GM21526 (cell line): Measurements from ENCODE around the gene TSPOAP1.

ENCODE experiments used
- ATAC-seq: cut with Tn5 transposase; IDR thresholded peaks from one replicate; pipeline ENCODE4 v1.9.1; 2021; ENCODE audit warnings: moderate library complexity; ENCODE audit not compliant: unreplicated experiment, low FRiP score

Gene TSPOAP1

DNA sequence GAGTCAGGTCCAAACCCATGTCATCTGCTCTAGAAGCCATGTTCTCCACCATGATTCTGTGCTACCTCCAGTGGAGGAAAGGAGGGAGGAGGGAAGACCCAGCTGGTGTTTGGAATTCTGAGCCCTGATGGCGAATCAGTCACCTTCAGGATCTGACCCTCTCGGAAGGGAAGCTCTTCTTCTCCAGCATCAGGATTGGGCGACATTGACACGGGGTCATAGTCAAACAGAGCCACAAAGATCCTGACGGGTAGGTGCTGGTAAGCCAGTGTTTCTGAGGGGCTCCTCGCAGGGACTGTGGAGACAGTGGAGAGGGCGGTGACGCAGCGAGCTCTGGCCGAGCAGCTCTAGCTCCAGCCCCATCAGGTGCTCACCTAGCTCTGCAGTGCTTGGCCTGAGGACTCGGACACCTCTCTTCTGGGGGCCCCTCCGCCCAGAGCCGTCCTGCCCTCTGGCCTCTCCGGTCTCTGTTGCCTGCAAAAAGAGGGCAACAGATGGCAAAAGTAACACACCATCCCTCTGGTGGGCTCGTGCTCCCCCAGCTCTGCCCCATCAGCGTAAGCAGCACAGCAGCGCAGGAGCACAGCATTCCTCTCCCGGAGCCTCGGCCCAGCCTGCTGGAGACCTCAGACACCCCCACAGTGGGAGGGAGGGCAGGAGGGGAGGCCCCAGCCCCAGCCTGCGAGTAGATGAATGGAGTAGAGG lies 21.0 kb downstream of the TSPOAP1 start:
- ATAC-seq, result no peak

DNA sequence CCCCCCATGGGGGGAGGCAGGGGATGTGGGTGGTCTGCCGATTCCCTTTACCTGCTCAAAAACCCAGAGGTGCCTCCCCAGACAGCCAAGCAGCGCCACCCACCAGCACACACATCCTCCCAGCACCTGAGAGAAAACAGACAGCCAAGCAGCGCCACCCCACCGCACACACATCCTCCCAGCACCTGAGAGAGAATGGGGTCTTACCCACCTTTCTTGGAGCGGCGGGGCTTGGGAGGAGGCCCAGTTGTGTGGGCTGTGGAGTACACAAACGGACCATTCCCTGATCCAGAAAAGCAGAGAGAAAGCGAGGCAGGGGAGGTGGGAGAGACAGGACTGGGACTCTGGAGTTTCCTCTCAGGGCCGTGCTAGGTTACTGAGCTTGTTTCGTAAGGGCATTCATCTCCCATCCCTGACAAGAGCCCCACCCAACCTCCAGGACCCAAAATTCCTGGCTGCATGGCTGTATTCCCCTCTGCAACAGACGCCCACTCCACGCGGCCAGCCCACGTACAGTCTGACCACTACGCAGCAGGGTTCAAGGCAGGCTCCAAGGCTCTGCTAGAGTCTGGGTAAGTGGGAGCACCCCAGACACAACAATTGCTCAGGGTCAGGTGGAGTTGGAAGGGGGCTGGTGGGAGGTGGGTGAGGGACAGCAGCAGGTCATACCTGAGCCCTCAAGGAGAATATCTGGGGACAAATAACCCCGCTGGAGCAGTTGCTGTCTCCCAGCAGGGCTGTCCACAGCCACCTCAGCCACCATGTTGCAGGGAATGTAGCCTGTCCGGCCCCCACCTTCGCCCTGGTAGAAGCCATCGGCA lies 22.3 kb downstream of the TSPOAP1 start:
- no peak for ATAC-seq

GRCh38 chr17:58305626-58306025 lies 23.0 kb downstream of the TSPOAP1 start:
- no peak for ATAC-seq

DNA sequence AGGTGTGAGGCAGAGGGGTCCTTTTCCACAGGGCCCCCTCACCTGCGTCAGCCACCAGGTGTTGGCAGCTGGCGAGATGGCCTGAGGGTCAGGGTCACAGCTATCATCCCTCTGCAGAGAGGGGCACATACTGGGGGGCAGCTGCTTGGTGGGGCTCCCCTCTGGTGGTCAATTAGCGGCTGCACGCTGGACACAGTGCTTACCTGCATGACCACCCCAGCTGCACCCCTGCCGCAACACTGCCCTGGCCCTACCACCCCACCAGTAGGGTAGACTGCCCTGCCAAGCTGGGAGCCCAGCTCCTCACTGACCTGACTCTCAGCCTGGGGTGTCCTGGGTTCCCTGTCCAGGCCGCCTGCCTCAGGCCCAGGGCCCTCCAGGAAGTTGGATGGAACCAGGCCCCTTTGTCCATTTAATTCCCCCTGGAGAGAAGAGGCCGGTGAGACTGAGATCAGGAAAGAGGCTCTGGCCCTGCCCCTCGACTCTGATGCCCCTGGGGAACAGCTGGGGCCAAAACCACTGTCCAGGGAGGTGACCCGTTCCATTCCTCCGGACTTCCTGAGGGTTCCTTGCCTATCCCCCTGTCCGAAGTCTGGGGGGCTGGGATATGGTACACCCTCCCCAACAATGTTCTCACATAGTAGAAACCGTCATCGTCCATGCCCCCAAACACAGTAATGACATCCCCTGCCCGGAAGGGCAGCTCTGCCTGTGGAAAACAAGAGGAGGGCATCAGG lies 23.7 kb downstream of the TSPOAP1 start:
- no peak for ATAC-seq

DNA sequence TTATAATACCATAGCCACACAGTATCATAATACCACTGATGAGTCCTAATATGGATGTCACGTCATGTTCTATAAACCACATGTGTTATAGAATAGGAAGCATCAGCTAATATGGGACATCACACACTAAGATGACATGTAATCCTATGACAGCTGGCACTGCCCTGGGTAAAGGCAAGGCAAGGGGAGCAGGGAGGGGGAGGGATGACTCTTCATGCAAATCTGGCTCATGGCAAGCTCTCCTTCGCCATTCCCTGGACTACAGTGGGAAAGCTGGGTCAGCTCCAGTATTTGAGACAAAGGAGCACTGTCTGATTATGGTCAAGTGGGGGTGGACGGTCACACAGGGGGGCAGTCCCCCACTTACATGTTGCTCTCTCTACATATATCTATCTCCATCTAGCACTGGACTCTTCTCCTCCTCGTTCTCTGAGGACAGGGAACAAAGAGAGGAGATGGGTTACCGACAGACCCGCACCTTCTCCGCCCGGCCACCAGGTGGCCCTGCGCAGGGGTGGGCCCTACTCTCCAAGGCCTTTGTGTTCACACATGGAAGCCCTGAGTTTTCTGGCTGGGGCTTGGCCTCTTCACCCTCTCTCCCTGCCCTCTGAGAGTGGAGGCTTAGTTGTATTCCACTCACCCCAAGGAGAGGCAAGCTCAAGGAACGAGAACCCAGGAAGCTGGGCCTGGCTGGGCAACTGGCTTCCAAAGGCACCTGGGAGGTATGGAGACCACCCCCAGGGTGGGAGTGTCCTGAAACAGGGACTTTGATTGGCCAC lies 24.4 kb downstream of the TSPOAP1 start:
- ATAC-seq, result no peak

DNA sequence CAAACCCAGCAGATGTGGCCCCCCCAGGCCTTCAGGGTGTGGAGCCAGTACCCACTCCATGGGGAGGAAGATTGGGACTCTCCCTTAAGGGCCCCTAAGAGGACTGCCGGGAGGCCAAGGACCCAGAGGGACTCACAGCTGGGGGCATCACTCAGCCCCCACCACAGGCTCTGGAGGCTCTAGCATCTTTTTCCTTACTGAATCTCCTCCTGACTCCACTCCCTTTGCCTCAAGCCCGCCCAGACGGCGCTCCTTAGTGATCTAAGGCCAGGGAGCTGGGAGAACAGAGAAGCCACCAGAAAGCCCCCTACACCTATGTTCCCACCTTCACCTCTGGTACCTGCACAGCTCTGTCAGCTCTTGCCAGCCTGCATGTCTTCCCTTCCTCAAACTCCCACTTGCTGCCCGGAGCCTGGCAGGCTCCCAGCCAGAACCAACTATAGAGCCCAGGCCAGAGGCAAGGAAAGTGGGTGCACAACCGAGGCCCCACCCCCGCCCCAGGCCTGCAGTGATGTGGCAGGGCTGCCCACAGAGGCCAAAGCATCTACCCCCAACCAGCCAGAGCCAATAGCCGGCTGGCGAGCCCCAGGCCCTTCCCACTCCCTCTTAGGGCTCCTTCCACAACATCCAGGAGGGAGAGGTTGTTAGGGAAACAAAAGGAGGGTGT lies 25.5 kb downstream of the TSPOAP1 start:
- ATAC-seq, result no peak

GRCh38 chr17:58302171-58302918 lies 26.2 kb downstream of the TSPOAP1 start:
- ATAC-seq, result no peak

DNA sequence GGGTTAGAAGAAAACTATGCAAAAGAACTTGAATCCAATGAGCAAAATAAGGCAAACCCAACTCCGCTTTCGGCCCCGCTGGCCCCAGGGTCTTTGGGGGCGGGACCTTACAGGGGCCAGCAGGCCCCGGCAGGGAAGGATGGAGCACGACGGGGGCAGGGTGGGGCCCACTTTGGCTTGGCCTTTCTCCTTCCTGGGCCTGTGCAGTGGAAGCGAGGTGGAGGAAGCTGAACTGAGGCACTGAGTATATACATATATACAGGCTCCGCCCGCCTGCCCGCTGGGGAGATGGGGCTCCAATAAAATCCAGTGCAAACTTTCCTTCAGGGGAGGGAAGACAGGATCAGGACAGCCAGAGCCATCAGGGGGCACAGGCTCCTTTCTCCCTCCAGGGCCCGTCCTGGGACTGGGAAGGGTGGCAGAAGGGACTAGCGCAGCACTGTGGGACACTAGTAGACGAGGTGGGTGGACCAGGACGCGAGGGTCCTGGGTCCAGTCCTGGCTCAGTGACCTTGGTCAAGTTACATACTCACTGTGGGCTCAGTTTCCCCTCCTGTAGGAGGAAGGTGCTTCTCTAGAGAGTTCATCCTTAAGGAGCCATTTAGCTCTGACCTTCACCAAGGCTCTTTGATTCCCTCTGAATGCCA lies 27.0 kb downstream of the TSPOAP1 start:
- ATAC-seq, result no peak

DNA sequence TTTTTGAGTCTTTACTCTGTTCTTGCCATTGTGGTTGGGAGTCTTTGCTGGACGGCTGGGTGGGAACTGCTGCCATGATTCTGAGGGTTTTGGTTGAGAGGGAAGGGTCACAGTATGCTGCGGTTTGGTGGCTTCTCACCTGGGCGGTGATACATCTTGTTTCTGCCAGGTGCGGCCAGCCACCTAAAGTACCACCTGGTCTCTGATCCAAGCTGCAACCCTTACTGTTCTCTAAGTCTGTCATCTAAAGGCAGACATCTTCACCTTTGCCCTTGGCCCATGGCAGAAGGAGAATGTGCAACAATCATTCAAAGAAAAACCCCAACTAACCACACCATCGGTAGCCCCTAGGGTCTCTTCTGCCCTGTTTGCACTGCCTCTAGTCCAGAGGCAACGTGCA lies 28.3 kb downstream of the TSPOAP1 start:
- no peak for ATAC-seq

DNA sequence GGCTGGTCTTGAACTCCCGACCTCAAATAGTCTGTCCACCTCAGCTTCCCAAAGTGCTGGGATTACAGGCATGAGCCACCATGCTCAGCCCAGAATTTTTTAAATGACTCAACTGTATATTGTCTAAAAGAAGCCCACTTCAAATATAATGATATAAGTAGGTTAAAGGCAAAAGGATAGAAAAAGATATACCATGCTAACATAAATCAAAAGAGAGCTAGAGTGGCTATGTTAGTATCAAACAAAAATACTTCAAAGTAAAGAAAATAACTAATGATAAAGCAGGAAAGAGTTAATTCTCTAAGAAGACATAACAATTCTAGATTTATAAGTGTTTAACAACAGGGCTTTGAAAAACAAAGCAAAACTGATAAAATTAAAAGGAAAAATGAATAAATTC lies 34.6 kb downstream of the TSPOAP1 start:
- ATAC-seq, result no peak

DNA sequence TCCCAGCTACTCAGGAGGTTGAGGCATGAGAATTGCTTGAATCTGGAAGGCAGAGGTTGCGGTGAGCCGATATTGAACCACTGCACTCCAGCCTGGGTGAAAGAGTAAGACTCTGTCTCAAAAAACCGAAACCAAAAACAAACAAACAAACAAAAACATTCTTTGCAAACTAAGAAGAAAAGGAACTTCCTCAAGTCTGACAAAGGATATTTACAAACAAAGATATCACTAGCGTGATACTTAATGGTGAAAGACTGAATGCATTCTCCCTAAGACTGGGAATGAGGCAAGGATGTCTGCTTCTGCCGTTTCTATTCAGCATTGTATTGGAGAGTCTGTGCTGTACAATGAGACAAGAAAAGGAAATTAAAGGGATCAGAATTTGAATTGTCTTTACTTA lies 37.3 kb downstream of the TSPOAP1 start:
- ATAC-seq, result no peak

DNA sequence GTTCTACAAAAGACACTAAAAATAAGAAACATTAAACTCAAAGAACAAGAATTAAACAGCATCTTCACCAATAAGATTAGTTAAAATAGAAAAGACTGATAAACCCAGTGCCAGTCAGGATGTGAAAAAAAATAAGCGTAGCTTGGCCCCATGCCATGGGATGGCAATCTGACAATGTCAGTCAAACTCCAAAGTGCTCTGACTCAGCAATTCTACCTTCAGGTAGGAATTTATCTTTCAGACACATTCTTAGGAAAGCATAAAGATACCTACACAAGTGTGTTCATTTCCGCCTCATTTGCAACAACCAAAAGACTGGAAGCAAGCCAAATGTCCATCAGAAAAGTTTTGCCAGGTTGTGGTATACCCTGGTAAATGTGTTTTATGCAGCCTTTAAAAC lies 38.7 kb downstream of the TSPOAP1 start:
- ATAC-seq, result no peak

DNA sequence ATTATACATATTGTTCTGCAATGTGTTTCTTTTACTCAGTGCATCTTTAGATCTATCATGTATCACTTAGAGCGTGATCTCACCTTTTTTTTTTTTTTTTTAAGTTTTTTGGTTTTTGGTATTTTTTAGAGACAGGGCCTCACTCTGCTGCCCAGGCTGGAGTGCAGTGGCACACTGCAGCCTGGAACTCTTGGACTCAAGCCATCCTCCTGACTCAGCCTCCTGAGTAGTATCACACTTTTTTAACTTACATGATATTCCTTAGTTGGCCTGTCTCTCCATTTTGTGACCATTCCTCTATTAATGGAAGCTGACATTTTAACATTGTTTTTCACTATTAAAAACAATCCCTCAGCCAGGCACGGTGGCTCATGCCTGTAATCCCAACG lies 43.2 kb downstream of the TSPOAP1 start:
- ATAC-seq, result no peak

DNA sequence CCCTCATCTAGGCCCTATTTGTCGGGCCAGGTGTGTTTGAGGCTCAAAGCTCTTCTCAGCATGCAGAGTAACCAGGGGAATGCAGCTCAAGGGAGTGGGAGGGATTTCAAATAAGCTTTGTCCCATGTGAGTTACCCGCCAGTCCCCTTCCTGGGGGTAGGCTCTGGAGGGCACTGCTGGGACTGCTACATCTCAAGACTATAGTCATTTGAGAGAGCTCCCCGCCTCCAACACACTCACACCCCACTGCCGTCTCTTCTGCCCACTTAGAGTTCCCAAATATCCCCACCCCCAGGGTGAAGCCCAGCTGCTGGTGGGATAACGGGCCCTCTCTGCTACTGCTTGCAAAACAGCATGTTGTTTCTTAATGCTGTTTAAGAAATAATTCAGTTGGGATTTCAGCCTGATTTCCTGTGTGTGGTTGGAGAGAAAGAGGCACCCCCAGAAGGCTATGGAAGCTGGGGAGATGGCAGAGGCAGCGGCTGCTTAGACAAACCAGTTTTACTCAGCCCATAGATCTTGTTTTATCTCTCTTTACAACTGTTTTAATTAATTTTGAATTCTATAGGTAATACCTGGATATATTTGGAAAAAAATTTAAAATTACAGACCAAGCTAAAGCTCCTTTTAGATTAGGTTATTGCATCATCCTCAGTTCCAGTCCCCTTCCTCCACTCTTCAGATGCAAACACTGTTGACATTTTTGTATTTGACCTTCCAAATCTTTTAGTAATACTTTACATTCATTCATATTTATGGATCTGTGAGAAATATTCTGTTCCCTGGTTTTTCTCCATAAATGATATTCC lies 43.8 kb downstream of the TSPOAP1 start:
- no peak for ATAC-seq

- ATAC-seq, result no peak
Observed at GRCh38 chr17:58283674-58284612, 44.7 kb downstream of the TSPOAP1 start.

GRCh38 chr17:58282442-58282841 lies 46.2 kb downstream of the TSPOAP1 start:
- no peak for ATAC-seq

GRCh38 chr17:58281511-58282011 lies 47.0 kb downstream of the TSPOAP1 start:
- no peak for ATAC-seq
